Femur (tissue), 1 donor: ENCODE results near the gene TIMM44.

Experiments used
- DNase-seq: peaks from one replicate; pipeline ENCODE4 v3.0.0-alpha.2; 2017

Gene TIMM44

GRCh38 chr19:7943444-7944176 is at the start of gene TIMM44:
Gene TIMM44 (minus strand): TSS chr19:7943666. CDS start chr19:7943651, 15 bp downstream.
- peak; percentile 100 for DNase-seq

GRCh38 chr19:7992575-7992974 is 49.1 kb upstream of the TIMM44 start:
- no peak for DNase-seq

- DNase-seq, result no peak
Observed at GRCh38 chr19:7989071-7989575, 45.7 kb upstream of the TIMM44 start.

GRCh38 chr19:7988307-7988706 is 44.8 kb upstream of the TIMM44 start:
- DNase-seq, result no peak

- no peak for DNase-seq
Observed at GRCh38 chr19:7987114-7987768, 43.8 kb upstream of the TIMM44 start.

GRCh38 chr19:7986321-7987113 is 43.1 kb upstream of the TIMM44 start:
- DNase-seq, result no peak

GRCh38 chr19:7985481-7985911 is 42.0 kb upstream of the TIMM44 start:
- DNase-seq, result no peak

GRCh38 chr19:7983995-7984837 is 40.8 kb upstream of the TIMM44 start:
- DNase-seq, result no peak

- no peak for DNase-seq
Observed at GRCh38 chr19:7983286-7983950, 40.0 kb upstream of the TIMM44 start.

- no peak for DNase-seq
Observed at GRCh38 chr19:7982651-7983099, 39.2 kb upstream of the TIMM44 start.

GRCh38 chr19:7982103-7982502 is 38.6 kb upstream of the TIMM44 start:
- no peak for DNase-seq

- no peak for DNase-seq
Observed at GRCh38 chr19:7981661-7982060, 38.2 kb upstream of the TIMM44 start.

- DNase-seq, result no peak
Observed at GRCh38 chr19:7981199-7981598, 37.7 kb upstream of the TIMM44 start.

- no peak for DNase-seq
Observed at GRCh38 chr19:7980635-7981121, 37.2 kb upstream of the TIMM44 start.

GRCh38 chr19:7980168-7980567 is 36.7 kb upstream of the TIMM44 start:
- DNase-seq, result no peak

- DNase-seq, result no peak
Observed at GRCh38 chr19:7979559-7979958, 36.1 kb upstream of the TIMM44 start.

GRCh38 chr19:7979011-7979410 is 35.5 kb upstream of the TIMM44 start:
- DNase-seq, result no peak

GRCh38 chr19:7978179-7978825 is 34.8 kb upstream of the TIMM44 start:
- DNase-seq, result no peak

- DNase-seq, result no peak
Observed at GRCh38 chr19:7977723-7978040, 34.2 kb upstream of the TIMM44 start.

- DNase-seq, result no peak
Observed at GRCh38 chr19:7977021-7977722, 33.7 kb upstream of the TIMM44 start.

GRCh38 chr19:7976461-7976860 is 33.0 kb upstream of the TIMM44 start:
- no peak for DNase-seq
